ENCODE measurements around the gene GSDME.

The GSDME gene

DNA sequence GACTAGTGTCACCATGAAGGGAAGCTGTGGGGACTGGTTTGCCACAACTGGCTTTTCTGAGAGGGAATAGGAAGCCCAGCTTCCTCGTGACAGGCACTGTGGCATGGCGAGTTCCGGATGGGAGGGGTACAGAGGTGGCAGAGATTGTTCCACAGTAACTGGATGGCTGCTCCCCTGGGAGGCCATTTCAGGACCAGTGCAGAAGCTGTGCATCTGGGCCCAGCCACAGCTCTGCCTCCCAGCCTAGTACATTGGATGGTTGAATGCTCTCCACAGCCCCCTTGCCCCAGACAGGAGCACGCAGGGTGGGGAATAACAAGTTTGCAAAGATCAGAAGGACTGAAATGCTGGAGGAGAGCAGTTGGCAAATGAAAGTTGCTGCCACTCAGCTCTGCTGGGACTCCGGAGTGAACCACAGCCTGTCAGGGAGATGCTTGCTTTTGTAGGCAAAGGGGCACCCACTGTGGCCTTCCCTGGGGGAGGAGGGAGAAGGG, 51.8 kb downstream of the GSDME start:
- Histone ChIP-seq H3K4me3 (IDR thresholded peaks at IDR 0.05; ENCODE audit: insufficient read depth, low read depth, low read length) (no peak overlapping the region), H3K27ac (no peak overlapping the region), H3K4me1 (ENCODE audit: low read depth, poor library complexity, severe bottlenecking) (peaks cover 10% of the 10 kb centered on the region), H3K27me3 (ENCODE audit: insufficient read depth, low read depth) (no peaks in the 10 kb centered on the region), H3K4me2 (no peak overlapping the region), H2AFZ (ENCODE audit: low read depth) (no peak overlapping the region), H3K79me2 (ENCODE audit: insufficient read depth, low read depth) (no peaks in the 10 kb centered on the region), H3K9ac (no peak overlapping the region), H3K36me3 (ENCODE audit: insufficient read depth) (no peaks in the 10 kb centered on the region), H4K20me1 (ENCODE audit: insufficient read depth) (no peaks in the 10 kb centered on the region)
- TF ChIP-seq, protein P1, sequence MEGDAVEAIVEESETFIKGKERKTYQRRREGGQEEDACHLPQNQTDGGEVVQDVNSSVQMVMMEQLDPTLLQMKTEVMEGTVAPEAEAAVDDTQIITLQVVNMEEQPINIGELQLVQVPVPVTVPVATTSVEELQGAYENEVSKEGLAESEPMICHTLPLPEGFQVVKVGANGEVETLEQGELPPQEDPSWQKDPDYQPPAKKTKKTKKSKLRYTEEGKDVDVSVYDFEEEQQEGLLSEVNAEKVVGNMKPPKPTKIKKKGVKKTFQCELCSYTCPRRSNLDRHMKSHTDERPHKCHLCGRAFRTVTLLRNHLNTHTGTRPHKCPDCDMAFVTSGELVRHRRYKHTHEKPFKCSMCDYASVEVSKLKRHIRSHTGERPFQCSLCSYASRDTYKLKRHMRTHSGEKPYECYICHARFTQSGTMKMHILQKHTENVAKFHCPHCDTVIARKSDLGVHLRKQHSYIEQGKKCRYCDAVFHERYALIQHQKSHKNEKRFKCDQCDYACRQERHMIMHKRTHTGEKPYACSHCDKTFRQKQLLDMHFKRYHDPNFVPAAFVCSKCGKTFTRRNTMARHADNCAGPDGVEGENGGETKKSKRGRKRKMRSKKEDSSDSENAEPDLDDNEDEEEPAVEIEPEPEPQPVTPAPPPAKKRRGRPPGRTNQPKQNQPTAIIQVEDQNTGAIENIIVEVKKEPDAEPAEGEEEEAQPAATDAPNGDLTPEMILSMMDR (conservative IDR thresholded peaks at IDR 0.05; ENCODE audit: low read depth, low read length), result no peak

DNA sequence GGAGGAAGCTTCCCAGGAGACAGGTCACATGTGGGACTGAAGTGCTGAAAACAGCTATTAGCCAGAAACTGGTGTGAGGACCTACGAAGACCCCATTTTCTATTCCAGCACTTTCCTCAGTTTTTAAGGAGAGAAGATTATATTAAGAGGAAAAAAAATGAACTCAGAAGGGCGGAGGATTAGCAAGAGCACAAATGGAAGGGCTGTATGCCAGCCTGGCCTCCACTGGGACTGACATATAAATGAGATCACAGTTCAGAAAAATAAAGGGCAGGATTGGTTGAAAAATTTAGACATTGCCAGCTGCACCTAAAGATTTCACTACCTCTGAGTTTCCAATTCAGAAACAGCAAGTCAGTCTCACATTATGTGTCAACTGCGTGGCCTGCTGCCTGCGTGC, 53.0 kb downstream of the GSDME start:
- H3K4me2 ChIP-seq, result no peak overlapping the region
- H3K79me2 ChIP-seq (ENCODE audit: insufficient read depth, low read depth), result no peaks in the 10 kb centered on the region
- TF ChIP-seq, protein P1 (conservative IDR thresholded peaks at IDR 0.05; ENCODE audit: low read depth, low read length), result no peak

DNA sequence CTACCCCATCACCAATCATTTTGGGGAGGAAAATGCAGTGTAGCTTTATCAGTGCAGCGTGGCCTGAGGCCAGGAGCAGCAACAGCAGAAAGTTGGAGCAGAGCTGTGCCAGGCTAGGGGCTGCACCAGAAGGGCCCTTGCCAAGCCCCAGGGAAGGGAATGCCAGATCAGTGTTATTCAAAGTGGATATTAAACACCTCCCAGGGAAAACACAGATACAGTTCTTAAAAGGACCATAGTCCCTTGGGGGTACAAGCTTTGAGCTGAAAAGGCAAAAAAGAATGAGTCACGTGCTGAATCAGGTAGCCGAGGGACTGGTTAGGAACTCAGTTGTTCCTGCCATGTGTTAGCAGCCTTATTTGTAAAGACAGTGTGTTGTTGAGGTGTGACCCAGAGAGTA, 54.0 kb downstream of the GSDME start:
- Histone ChIP-seq H3K4me2 (no peak overlapping the region), H3K36me3 (ENCODE audit: insufficient read depth) (no peaks in the 10 kb centered on the region), H3K9ac (no peak overlapping the region), H3K27me3 (ENCODE audit: insufficient read depth, low read depth) (no peaks in the 10 kb centered on the region), H3K4me1 (ENCODE audit: low read depth, poor library complexity, severe bottlenecking) (peaks cover 10% of the 10 kb centered on the region), H3K27ac (no peak overlapping the region), H4K20me1 (ENCODE audit: insufficient read depth) (no peaks in the 10 kb centered on the region), H3K79me2 (ENCODE audit: insufficient read depth, low read depth) (no peaks in the 10 kb centered on the region), H3K4me3 (IDR thresholded peaks at IDR 0.05; ENCODE audit: insufficient read depth, low read depth, low read length) (no peak overlapping the region), H2AFZ (ENCODE audit: low read depth) (no peak overlapping the region)
- TF ChIP-seq, protein P1 (conservative IDR thresholded peaks at IDR 0.05; ENCODE audit: low read depth, low read length), result no peak

More for the DNA sequence above, 53.0 kb downstream of the GSDME start:
- no peak overlapping the region for H3K27ac ChIP-seq
- no peaks in the 10 kb centered on the region for H3K36me3 ChIP-seq (ENCODE audit: insufficient read depth)
- H2AFZ ChIP-seq (ENCODE audit: low read depth), result no peak overlapping the region
- H3K4me3 ChIP-seq (IDR thresholded peaks at IDR 0.05; ENCODE audit: insufficient read depth, low read depth, low read length), result no peak overlapping the region
- H3K9ac ChIP-seq, result no peak overlapping the region
- H3K4me1 ChIP-seq (ENCODE audit: low read depth, poor library complexity, severe bottlenecking), result peaks cover 10% of the 10 kb centered on the region
- H4K20me1 ChIP-seq (ENCODE audit: insufficient read depth), result no peaks in the 10 kb centered on the region
- H3K27me3 ChIP-seq (ENCODE audit: insufficient read depth, low read depth), result no peaks in the 10 kb centered on the region

GRCh38 chr7:24702755-24703154, 54.5 kb downstream of the GSDME start:
- no peak overlapping the region for H3K27ac ChIP-seq
- no peak overlapping the region for H3K9ac ChIP-seq
- H3K4me1 ChIP-seq (ENCODE audit: low read depth, poor library complexity, severe bottlenecking), result peaks cover 10% of the 10 kb centered on the region
- H3K79me2 ChIP-seq (ENCODE audit: insufficient read depth, low read depth), result no peaks in the 10 kb centered on the region
- no peaks in the 10 kb centered on the region for H3K27me3 ChIP-seq (ENCODE audit: insufficient read depth, low read depth)
- no peaks in the 10 kb centered on the region for H4K20me1 ChIP-seq (ENCODE audit: insufficient read depth)
- no peak overlapping the region for H3K4me2 ChIP-seq
- TF ChIP-seq, protein P1 (conservative IDR thresholded peaks at IDR 0.05; ENCODE audit: low read depth, low read length), result no peak
- no peak overlapping the region for H3K4me3 ChIP-seq (IDR thresholded peaks at IDR 0.05; ENCODE audit: insufficient read depth, low read depth, low read length)
- H2AFZ ChIP-seq (ENCODE audit: low read depth), result no peak overlapping the region
- H3K36me3 ChIP-seq (ENCODE audit: insufficient read depth), result no peaks in the 10 kb centered on the region

Measured in KMS-11 (cell line).